ENCODE data around the gene RNF2. TPM values are rescaled to one million over a fixed set of nuclear protein-coding genes. Genes with fewer than 3 reads are reported as not detected.

Gene RNF2
- total and polyA plus RNA-seq, 10 of the 15 experiments (the other 5 are each of a cell fraction or from before 2014, with no cell fraction given): 4.8 to 36.3 (median 15.1) TPM

DNA sequence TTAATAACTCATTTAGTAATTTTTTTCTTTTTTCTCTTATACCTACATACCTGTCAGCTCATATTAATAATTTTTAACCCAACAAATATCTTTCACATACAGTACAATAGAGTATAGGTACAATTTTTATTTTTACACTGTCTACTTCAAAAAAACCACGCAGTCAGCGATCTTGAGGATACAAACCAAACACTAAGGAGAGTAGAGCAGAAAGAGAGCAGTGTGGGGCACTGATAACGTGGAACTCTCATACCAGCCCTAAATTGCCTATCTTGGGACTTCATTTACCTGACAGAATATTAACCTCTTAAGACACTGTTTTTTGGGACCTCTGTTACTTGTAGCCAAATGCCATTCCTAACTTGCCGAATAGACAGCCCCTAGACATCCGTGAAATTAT lies 105.9 kb downstream of the RNF2 start:
- CTCF ChIA-PET: interaction anchor here (0.6 to 1.3 kb wide), 3 partner anchors 10 to 530 kb away, joined by 3 to 4 read pairs (median 4); no protein-coding TSS in a partner anchor
- Histone ChIP-seq H3K9me3 (replicated peaks; ENCODE audit: control insufficient read depth, insufficient read depth, low read length) (no peaks in the 10 kb centered on the region), H3K27me3 (replicated peaks in 1 of 2; ENCODE audit: control insufficient read depth in 2 of 2, insufficient read depth in 2 of 2, low read length in 1 of 2) (no peaks in the 10 kb centered on the region), H3K36me3 (ENCODE audit: control insufficient read depth in 2 of 2, insufficient read depth in 2 of 2, low read length in 1 of 2) (peaks cover 0 to 4% of the 10 kb centered on the region in 2 experiments; a peak in 2 of 4 replicates), H3K4me1 (ENCODE audit: control insufficient read depth, insufficient read depth, low read length) (peaks cover 5% of the 10 kb centered on the region; the same call in 1 of the 2 replicates), H3K4me3 (no peak overlapping the region), H3K27ac (ENCODE audit: control insufficient read depth, insufficient read depth) (no peak overlapping the region), H3K79me2 (ENCODE audit: control insufficient read depth, insufficient read depth, low read length) (peaks cover 18% of the 10 kb centered on the region), H2AFZ (ENCODE audit: control insufficient read depth, low read depth, low read length) (no peak overlapping the region), H3K4me2 (ENCODE audit: control insufficient read depth, insufficient read depth) (no peak overlapping the region), H4K20me1 (ENCODE audit: control insufficient read depth, insufficient read depth) (no peaks in the 10 kb centered on the region), H3K9ac (ENCODE audit: control insufficient read depth, insufficient read depth, low read length) (no peak overlapping the region)
- TF ChIP-seq, protein P1, sequence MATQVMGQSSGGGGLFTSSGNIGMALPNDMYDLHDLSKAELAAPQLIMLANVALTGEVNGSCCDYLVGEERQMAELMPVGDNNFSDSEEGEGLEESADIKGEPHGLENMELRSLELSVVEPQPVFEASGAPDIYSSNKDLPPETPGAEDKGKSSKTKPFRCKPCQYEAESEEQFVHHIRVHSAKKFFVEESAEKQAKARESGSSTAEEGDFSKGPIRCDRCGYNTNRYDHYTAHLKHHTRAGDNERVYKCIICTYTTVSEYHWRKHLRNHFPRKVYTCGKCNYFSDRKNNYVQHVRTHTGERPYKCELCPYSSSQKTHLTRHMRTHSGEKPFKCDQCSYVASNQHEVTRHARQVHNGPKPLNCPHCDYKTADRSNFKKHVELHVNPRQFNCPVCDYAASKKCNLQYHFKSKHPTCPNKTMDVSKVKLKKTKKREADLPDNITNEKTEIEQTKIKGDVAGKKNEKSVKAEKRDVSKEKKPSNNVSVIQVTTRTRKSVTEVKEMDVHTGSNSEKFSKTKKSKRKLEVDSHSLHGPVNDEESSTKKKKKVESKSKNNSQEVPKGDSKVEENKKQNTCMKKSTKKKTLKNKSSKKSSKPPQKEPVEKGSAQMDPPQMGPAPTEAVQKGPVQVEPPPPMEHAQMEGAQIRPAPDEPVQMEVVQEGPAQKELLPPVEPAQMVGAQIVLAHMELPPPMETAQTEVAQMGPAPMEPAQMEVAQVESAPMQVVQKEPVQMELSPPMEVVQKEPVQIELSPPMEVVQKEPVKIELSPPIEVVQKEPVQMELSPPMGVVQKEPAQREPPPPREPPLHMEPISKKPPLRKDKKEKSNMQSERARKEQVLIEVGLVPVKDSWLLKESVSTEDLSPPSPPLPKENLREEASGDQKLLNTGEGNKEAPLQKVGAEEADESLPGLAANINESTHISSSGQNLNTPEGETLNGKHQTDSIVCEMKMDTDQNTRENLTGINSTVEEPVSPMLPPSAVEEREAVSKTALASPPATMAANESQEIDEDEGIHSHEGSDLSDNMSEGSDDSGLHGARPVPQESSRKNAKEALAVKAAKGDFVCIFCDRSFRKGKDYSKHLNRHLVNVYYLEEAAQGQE (IDR thresholded peaks at IDR 0.05; ENCODE audit: low read depth, low read length): no peak
- TF ChIP-seq RUNX3 (IDR thresholded peaks at IDR 0.05; ENCODE audit: low read length): no peak
- TF ChIP-seq, protein P2, sequence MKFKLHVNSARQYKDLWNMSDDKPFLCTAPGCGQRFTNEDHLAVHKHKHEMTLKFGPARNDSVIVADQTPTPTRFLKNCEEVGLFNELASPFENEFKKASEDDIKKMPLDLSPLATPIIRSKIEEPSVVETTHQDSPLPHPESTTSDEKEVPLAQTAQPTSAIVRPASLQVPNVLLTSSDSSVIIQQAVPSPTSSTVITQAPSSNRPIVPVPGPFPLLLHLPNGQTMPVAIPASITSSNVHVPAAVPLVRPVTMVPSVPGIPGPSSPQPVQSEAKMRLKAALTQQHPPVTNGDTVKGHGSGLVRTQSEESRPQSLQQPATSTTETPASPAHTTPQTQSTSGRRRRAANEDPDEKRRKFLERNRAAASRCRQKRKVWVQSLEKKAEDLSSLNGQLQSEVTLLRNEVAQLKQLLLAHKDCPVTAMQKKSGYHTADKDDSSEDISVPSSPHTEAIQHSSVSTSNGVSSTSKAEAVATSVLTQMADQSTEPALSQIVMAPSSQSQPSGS (IDR thresholded peaks at IDR 0.05; ENCODE audit: low read length): no peak
- SMC1A ChIA-PET (ENCODE audit: uncharacterized antibody, unreplicated experiment): interaction anchor here (1.6 to 1.8 kb wide), 2 partner anchors 16 to 19 kb away, joined by 4 to 6 read pairs; no protein-coding TSS in a partner anchor
- no TSS peak for BruUV-seq (replicated peaks)
- FAIRE-seq (no peak), DNase-seq (ENCODE audit: low read depth, low spot score) (no peak), ATAC-seq (no peak)
- RAD21 ChIA-PET (ENCODE audit: unreplicated experiment): interaction anchor here (1.6 kb wide), 1 partner anchor 19 kb away, joined by 3 read pairs; no protein-coding TSS in a partner anchor
- POLR2A ChIA-PET: no interaction called here
- in situ Hi-C loops (cut with MboI) (no loop called here), intact Hi-C loops (cut with micrococcal nuclease; ENCODE audit: unreplicated experiment) (no loop called here)
- over 99% methylated on average over 5 of the region's 5 CpGs for WGBS (ENCODE audit: insufficient coverage, insufficient replicate concordance, low lambda C conversion rate, missing lambda C conversion rate)

Small RNAs within 50 kb of the gene (small RNA-seq; reads per million reads assigned to genes)
- gene RNA5SP72: 0.12 reads per million

Other genes starting within 250 kb of the RNF2 start
- 59.4 and 63.8 TPM in 2 replicates for gene NIBAN1, start 71.0 kb upstream of the RNF2 start, total RNA-seq (2014; rRNA removed)
- gene NIBAN1, start 71.0 kb upstream of the RNF2 start, total RNA-seq (2014; rRNA removed; fragmentation: Illumina TruSeq; extraction: Trizol): 58.9 and 59.9 TPM in 2 replicates
- gene NIBAN1, start 71.0 kb upstream of the RNF2 start, total RNA-seq (2021): 66.4 and 67.8 TPM in 2 replicates
- gene NIBAN1, start 71.0 kb upstream of the RNF2 start, polyA plus RNA-seq (2011; rRNA removed): 14.0 and 14.3 TPM in 2 replicates
- gene NIBAN1, start 71.0 kb upstream of the RNF2 start, polyA plus RNA-seq (2014; fragmentation: Illumina TruSeq; extraction: Trizol): 62.3 and 69.0 TPM in 2 replicates
- 10 to 100 TPM; 11.2 to 15.1 TPM for gene NIBAN1, start 71.0 kb upstream of the RNF2 start, polyA plus RNA-seq (2014; fragmentation: Nextera tagmentation; extraction: Ambion mirVana)
- gene NIBAN1, start 71.0 kb upstream of the RNF2 start, polyA plus RNA-seq (2014; rRNA removed): 40.0 and 40.9 TPM in 2 replicates
- gene NIBAN1, start 71.0 kb upstream of the RNF2 start, polyA plus RNA-seq (2016; fragmentation: Nextera tagmentation; extraction: Ambion mirVana): 10 to 100 TPM; 42.6 to 45.9 TPM
- gene TRMT1L, start 111.4 kb downstream of the RNF2 start, total RNA-seq (2014; rRNA removed): 11.6 and 13.6 TPM in 2 replicates
- gene TRMT1L, start 111.4 kb downstream of the RNF2 start, total RNA-seq (2014; rRNA removed; fragmentation: Illumina TruSeq; extraction: Trizol): 16.2 and 16.8 TPM in 2 replicates
- gene TRMT1L, start 111.4 kb downstream of the RNF2 start, total RNA-seq (2021): 17.7 and 18.2 TPM in 2 replicates
- 35.2 and 46.9 TPM in 2 replicates for gene TRMT1L, start 111.4 kb downstream of the RNF2 start, polyA plus RNA-seq (2011; rRNA removed)
- gene TRMT1L, start 111.4 kb downstream of the RNF2 start, polyA plus RNA-seq (2014; fragmentation: Illumina TruSeq; extraction: Trizol): 22.5 and 27.2 TPM in 2 replicates
- gene TRMT1L, start 111.4 kb downstream of the RNF2 start, polyA plus RNA-seq (2014; fragmentation: Nextera tagmentation; extraction: Ambion mirVana): 1 to 10 TPM; 3.5 to 4.1 TPM
- 11.2 and 12.3 TPM in 2 replicates for gene TRMT1L, start 111.4 kb downstream of the RNF2 start, polyA plus RNA-seq (2014; rRNA removed)
- 10 to 100 TPM; 21.5 to 22.2 TPM for gene TRMT1L, start 111.4 kb downstream of the RNF2 start, polyA plus RNA-seq (2016; fragmentation: Nextera tagmentation; extraction: Ambion mirVana)
- gene SWT1, start 111.6 kb downstream of the RNF2 start, total RNA-seq (2014; rRNA removed): 2.5 and 2.9 TPM in 2 replicates
- gene SWT1, start 111.6 kb downstream of the RNF2 start, total RNA-seq (2014; rRNA removed; fragmentation: Illumina TruSeq; extraction: Trizol): 3.8 and 4.0 TPM in 2 replicates
- gene SWT1, start 111.6 kb downstream of the RNF2 start, total RNA-seq (2021): 2.9 and 4.2 TPM in 2 replicates
- gene SWT1, start 111.6 kb downstream of the RNF2 start, polyA plus RNA-seq (2011; rRNA removed): 4.0 and 6.6 TPM in 2 replicates
- gene SWT1, start 111.6 kb downstream of the RNF2 start, polyA plus RNA-seq (2014; fragmentation: Illumina TruSeq; extraction: Trizol): 3.2 and 4.4 TPM in 2 replicates
- gene SWT1, start 111.6 kb downstream of the RNF2 start, polyA plus RNA-seq (2014; fragmentation: Nextera tagmentation; extraction: Ambion mirVana): 1 to 10 TPM; 1.0 to 1.4 TPM
- gene SWT1, start 111.6 kb downstream of the RNF2 start, polyA plus RNA-seq (2014; rRNA removed): 1.3 and 1.7 TPM in 2 replicates
- gene SWT1, start 111.6 kb downstream of the RNF2 start, polyA plus RNA-seq (2016; fragmentation: Nextera tagmentation; extraction: Ambion mirVana): 1 to 10 TPM; 1.9 to 2.8 TPM

Measured in GM12878 (cell line).